Neural progenitor cell (in vitro differentiated cells): ENCODE results near the gene GIGYF2.

Experiments used
- EZH2 ChIP-seq: fragments of 200-600 bp; sonication (generic); IDR thresholded peaks from 2 replicates; pipeline ENCODE4 v1.6.1; 2017; ENCODE audit warnings: antibody characterized with exemption, mild to moderate bottlenecking, moderate library complexity
- TF ChIP-seq, protein P1 (sequence below): fragments of 200-600 bp; sonication (generic); IDR thresholded peaks from 2 replicates; pipeline ENCODE4 v1.5.1; 2017; ENCODE audit warnings: antibody characterized with exemption, mild to moderate bottlenecking

DNA sequence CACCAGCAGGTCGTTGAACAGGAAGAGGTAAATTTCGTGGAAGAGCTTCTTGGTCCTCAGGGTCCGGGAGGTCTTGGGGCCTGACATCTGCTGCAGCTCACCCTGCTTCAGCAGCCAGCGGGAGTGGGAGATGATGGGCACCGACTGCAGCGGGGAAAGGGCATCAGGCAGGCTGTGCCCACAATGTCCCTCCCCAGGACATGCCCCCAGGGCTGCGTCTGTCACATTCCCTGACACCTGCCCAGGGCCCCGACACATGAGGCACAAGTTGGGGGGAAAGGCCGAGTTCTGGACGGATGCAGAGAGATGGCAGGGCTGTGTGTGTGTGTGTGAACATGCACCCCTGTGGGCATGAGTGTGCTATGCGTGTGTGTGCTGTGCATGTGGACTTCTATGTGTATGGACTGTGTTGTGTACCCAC is 186.9 kb downstream of the GIGYF2 start:
- TF ChIP-seq, protein P1, sequence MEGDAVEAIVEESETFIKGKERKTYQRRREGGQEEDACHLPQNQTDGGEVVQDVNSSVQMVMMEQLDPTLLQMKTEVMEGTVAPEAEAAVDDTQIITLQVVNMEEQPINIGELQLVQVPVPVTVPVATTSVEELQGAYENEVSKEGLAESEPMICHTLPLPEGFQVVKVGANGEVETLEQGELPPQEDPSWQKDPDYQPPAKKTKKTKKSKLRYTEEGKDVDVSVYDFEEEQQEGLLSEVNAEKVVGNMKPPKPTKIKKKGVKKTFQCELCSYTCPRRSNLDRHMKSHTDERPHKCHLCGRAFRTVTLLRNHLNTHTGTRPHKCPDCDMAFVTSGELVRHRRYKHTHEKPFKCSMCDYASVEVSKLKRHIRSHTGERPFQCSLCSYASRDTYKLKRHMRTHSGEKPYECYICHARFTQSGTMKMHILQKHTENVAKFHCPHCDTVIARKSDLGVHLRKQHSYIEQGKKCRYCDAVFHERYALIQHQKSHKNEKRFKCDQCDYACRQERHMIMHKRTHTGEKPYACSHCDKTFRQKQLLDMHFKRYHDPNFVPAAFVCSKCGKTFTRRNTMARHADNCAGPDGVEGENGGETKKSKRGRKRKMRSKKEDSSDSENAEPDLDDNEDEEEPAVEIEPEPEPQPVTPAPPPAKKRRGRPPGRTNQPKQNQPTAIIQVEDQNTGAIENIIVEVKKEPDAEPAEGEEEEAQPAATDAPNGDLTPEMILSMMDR, result no peak
- no peak for TF ChIP-seq EZH2
